Thoracic aorta (tissue), 2 donors: ENCODE results near the gene EPN3. TPM values are rescaled to one million over a fixed set of nuclear protein-coding genes. Genes with fewer than 3 reads are reported as not detected.

Source experiments
- ATAC-seq: fragments of 150-250 bp; one replicate; pipeline ENCODE4 v1.8.0; 2017; ENCODE audit warnings: low read depth; ENCODE audit not compliant: insufficient number of reproducible peaks, low FRiP score
- DNase-seq: peaks from one replicate; pipeline ENCODE4 v3.0.0-alpha.2; 2020; ENCODE audit warnings: low spot score
- H3K27ac ChIP-seq, 2 donors: fragments of 200-600 bp; sonication (generic); 1 replicate in 1 of 2; 2 replicates in 1 of 2; pipeline ENCODE4 v1.5.1; 2016; ENCODE audit warnings: mild to moderate bottlenecking in 2 of 2, moderate library complexity in 2 of 2
- H3K27me3 ChIP-seq: fragments of 200-600 bp; sonication (generic); replicated peaks from 2 replicates; pipeline ENCODE4 v1.6.0; 2016; ENCODE audit warnings: mild to moderate bottlenecking; ENCODE audit not compliant: insufficient read depth
- H3K36me3 ChIP-seq: fragments of 200-600 bp; sonication (generic); one replicate; pipeline ENCODE4 v1.5.1; 2016
- H3K4me1 ChIP-seq, 2 donors: fragments of 200-600 bp; sonication (generic); 1 replicate in 1 of 2; 2 replicates in 1 of 2; pipeline versions ENCODE4 v1.5.1 to v1.6.0; 2016; ENCODE audit warnings: low read depth in 2 of 2, mild to moderate bottlenecking in 1 of 2; ENCODE audit not compliant: control insufficient read depth in 1 of 2
- H3K4me3 ChIP-seq: fragments of 200-600 bp; sonication (generic); 2 replicates; pipeline ENCODE4 v1.5.1; 2016; ENCODE audit warnings: mild to moderate bottlenecking
- H3K9me3 ChIP-seq: fragments of 200-600 bp; sonication (generic); 2 replicates; pipeline ENCODE4 v1.5.1; 2016
- total RNA-seq, 2 donors: library from RNA; depleted of rRNA; stranded (reverse); fragments of >200 nt; gene quantifications; one replicate each; pipeline versions ENCODE4 v1.1.0 to v1.2.3, GENCODE V29; 2016
- TF ChIP-seq, protein P1 (sequence below): fragments of 200-600 bp; sonication (generic); IDR thresholded peaks from one replicate; pipeline ENCODE4 v1.5.1; 2019; ENCODE audit warnings: antibody characterized with exemption

EPN3 gene
- total RNA-seq, 2 donors from 2014 or later: 1.4 TPM; not detected in 1

GRCh38 chr17:50539762-50540559, 7.4 kb downstream of the EPN3 start:
- no peaks in the 10 kb centered on the region for H3K27me3 ChIP-seq
- TF ChIP-seq, protein P1, sequence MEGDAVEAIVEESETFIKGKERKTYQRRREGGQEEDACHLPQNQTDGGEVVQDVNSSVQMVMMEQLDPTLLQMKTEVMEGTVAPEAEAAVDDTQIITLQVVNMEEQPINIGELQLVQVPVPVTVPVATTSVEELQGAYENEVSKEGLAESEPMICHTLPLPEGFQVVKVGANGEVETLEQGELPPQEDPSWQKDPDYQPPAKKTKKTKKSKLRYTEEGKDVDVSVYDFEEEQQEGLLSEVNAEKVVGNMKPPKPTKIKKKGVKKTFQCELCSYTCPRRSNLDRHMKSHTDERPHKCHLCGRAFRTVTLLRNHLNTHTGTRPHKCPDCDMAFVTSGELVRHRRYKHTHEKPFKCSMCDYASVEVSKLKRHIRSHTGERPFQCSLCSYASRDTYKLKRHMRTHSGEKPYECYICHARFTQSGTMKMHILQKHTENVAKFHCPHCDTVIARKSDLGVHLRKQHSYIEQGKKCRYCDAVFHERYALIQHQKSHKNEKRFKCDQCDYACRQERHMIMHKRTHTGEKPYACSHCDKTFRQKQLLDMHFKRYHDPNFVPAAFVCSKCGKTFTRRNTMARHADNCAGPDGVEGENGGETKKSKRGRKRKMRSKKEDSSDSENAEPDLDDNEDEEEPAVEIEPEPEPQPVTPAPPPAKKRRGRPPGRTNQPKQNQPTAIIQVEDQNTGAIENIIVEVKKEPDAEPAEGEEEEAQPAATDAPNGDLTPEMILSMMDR: no peak
- no peak overlapping the region for H3K4me3 ChIP-seq
- no peak overlapping the region for H3K27ac ChIP-seq
- DNase-seq (no peak), ATAC-seq (no peak)
- no peaks in the 10 kb centered on the region for H3K9me3 ChIP-seq
- H3K4me1 ChIP-seq: peaks cover 10 to 15% of the 10 kb centered on the region in 2 donors
- H3K36me3 ChIP-seq: no peaks in the 10 kb centered on the region

DNA sequence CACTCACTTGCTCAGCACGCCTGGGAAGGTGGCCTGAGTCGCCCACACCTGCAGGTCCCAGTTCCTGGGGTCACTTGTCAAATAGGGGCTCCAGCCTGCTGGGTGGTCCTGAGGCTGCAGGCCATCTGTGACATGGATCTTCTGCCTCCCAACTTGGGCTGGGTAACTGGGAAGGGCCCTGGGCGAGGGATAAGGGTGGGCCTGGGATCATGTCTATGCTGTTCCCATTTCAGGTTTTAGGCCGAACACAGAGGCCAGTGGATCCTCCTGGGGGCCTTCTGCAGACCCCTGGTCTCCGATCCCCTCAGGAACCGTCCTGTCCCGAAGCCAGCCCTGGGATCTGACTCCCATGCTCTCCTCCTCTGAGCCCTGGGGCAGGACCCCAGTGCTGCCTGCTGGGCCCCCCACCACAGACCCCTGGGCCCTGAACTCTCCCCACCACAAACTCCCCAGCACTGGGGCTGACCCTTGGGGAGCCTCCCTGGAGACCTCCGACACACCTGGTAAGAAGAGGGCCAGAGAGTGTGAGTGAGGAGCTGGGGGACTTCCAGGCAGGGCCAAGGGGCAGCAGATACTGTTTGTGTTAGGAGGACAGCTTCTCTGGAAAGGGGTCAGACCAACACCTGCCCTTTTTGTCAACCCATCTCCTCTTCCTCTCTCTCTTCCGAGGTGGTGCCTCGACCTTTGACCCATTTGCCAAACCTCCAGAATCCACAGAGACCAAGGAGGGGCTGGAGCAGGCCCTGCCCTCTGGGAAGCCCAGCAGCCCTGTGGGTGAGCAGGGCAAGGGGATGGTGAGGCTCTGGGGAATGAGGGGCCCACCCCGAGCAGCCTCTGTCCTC, 8.2 kb downstream of the EPN3 start:
- Histone ChIP-seq H3K36me3 (no peaks in the 10 kb centered on the region), H3K27me3 (no peaks in the 10 kb centered on the region), H3K4me1 (peaks cover 10 to 15% of the 10 kb centered on the region in 2 donors), H3K4me3 (no peak overlapping the region), H3K9me3 (no peaks in the 10 kb centered on the region), H3K27ac (no peak overlapping the region)
- DNase-seq (no peak), ATAC-seq (no peak)
- TF ChIP-seq, protein P1: no peak

- Histone ChIP-seq H3K9me3 (no peaks in the 10 kb centered on the region), H3K4me3 (peak overlapping the region; percentile 91), H3K27ac (peak overlapping the region in 1 of 2 donors; percentile 41), H3K36me3 (no peaks in the 10 kb centered on the region), H3K27me3 (no peaks in the 10 kb centered on the region), H3K4me1 (peaks cover 10 to 15% of the 10 kb centered on the region in 2 donors)
- TF ChIP-seq, protein P1: no peak
- no peak for DNase-seq
- no peak for ATAC-seq
Observed at GRCh38 chr17:50541402-50541715, 8.8 kb downstream of the EPN3 start.

GRCh38 chr17:50541716-50542688, 9.5 kb downstream of the EPN3 start:
- Histone ChIP-seq H3K27me3 (no peaks in the 10 kb centered on the region), H3K9me3 (no peaks in the 10 kb centered on the region), H3K4me1 (peaks cover 12 to 19% of the 10 kb centered on the region in 2 donors), H3K4me3 (peak overlapping the region; percentile 91), H3K27ac (peak overlapping the region in 1 of 2 donors; percentile 41), H3K36me3 (no peaks in the 10 kb centered on the region)
- DNase-seq (no peak), ATAC-seq (peak; percentile 66)
- TF ChIP-seq, protein P1: no peak
